ENCODE data around the gene PHKG2.
A peak's percentile ranks its signal among the peaks of the same experiment; 100 is the strongest.

Gene PHKG2

GRCh38 chr16:30758988-30759491 lies 10.8 kb downstream of the PHKG2 start:
- DNase-seq = peak in 1 of 2 donors; percentile 43

GRCh38 chr16:30760001-30760559 lies 11.9 kb downstream of the PHKG2 start:
- no peak for DNase-seq

GRCh38 chr16:30760577-30761426 lies 12.6 kb downstream of the PHKG2 start:
- no peak for DNase-seq

DNA sequence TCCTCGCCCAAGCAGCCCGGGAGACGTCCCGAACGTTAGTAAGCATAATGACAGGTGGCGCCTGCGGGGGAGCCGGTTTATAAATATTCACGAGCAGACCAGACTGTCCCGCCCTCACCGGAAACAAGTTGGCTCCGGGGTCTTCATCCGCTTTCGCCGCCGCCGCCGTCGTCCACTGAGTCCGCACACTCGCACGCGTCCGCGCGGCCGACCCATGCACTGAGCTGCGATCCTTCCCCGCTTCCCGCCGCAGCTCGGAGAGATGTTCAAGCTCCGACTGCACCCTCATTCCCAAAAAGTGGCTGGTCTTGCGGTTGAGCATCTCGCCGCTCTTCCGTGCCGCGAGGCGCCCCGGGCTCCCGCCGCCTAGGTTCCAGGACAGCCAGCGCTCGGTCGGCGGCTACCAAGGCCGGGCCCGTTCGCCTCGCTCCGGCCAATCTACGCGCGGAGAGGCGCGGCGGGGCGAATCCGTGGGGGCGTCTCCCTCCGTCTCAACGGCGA lies 13.3 kb downstream of the PHKG2 start:
- DNase-seq = peak; percentile 30 to 36

- DNase-seq = peak; percentile 93
These were observed 14.0 kb downstream of the PHKG2 start, which contains the start of the genes CFAP119 and RNF40 for GRCh38 chr16:30761928-30762902. CFAP119 (minus strand) TSS chr16:30762062; CDS start chr16:30761748, 314 bp downstream. RNF40 (plus strand) TSS chr16:30762322; CDS start chr16:30762546, 224 bp downstream.

GRCh38 chr16:30762991-30763725 lies 14.9 kb downstream of the PHKG2 start:
- no peak for DNase-seq

DNA sequence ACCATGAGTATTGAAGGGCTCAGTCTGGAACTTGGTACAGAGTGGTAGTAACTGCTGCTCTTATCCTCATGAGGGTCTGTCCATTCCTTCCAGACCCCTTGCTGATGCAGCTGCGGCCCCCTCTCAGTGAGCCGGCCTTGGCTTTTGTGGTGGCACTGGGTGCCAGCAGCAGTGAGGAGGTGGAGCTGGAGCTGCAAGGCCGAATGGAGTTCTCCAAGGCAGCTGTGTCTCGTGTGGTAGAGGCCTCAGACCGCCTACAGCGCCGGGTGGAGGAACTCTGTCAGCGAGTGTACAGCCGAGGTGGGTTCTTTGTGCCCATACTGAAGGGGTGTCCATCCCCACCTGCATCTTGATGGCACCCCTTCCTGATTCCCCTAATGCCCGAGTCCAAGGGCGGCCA lies 15.9 kb downstream of the PHKG2 start:
- no peak for DNase-seq

DNA sequence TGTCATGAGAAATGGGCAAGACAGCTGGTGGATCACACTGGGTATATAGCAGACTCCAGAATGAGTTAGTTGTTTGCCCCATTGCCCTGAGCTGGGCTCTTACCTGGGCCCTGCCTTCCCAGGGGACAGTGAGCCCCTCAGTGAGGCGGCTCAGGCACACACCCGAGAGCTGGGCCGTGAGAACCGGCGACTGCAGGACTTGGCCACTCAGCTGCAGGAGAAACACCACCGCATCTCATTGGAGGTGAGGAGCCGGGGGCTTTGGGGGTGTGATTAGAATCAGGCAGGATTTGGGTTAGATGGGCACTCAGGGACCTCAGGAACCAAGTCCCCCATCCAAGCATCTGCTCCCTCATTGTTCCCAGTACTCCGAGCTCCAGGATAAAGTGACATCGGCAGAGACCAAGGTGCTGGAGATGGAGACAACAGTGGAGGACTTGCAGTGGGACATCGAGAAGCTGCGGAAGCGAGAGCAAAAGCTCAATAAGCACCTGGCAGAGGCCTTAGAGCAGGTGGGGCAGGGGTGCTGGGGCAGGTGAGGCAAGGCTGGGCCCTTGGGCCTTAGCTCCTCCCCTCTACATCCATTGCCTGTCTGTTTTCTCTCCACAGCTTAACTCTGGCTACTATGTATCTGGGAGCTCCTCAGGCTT lies 16.7 kb downstream of the PHKG2 start:
- no peak for DNase-seq

DNA sequence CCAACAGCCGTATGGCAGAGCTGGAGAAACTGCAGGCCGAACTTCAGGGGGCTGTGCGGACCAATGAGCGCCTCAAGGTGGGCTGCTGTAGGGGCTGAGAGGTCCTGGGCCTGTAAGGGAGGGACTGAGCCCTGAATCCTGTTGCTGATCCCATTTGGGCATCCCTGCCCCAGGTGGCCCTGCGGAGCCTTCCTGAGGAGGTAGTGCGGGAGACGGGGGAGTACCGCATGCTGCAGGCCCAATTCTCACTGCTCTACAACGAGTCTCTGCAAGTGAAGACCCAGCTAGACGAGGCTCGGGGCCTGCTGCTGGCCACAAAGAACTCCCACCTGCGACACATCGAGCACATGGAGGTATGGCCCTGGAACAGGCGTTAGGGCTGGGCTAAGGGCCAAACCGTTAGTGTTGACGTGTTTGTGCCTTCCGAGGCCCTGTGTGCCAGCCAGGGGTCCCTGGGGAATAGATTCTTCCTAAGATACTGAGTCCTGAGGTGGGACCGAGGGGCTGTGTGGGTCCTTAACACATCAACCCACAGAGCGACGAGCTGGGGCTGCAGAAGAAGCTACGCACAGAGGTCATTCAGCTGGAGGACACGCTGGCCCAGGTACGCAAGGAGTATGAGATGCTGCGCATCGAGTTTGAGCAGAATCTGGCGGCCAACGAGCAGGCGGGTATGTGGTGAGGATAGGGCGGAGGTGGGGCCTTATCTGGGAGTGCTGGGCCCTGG lies 18.1 kb downstream of the PHKG2 start:
- DNase-seq = no peak

DNA sequence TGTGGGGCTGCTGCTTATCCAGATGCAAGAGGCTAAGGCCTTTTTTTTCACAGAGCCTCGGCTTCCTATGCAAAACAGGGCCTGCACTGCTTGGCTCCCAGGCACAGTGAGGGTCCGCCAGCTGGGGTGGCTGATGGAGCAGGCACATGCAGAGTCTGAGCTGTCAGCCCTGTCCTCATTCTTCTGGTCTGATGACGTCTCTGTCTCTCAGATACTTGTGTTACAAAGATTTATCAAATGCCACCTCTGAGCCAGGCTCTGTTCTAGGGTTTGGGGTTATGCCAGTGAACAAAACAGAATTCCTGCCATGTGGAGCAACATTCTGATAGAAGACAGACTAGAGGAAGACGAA lies 18.7 kb downstream of the PHKG2 start:
- DNase-seq = no peak

- DNase-seq = peak; percentile 57 to 61
These were observed 19.7 kb downstream of the PHKG2 start for GRCh38 chr16:30767767-30768465.

DNA sequence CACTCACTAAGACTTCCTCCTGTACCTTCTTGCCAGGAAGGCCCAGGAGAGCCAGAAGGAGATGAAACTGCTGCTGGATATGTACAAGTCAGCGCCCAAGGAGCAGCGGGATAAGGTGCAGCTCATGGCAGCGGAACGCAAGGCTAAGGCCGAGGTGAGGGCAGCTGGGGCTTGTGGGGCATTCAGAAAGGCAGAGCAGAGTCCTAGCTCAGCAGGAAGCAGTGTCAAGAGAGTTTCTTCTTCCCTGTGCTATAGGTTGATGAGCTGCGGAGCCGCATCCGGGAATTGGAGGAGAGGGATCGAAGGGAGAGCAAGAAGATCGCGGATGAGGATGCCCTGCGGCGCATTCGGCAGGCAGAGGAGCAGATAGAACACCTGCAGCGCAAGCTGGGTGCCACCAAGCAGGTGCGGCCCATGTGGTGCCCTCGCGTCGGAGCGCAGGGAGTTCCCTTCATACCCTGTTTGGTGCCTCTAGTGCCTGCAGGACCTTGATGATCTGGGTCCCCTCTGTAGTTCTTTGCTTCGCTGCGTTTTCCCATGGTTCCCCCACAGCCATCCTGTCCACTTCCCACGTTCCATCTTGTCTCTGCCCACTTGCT lies 20.5 kb downstream of the PHKG2 start:
- DNase-seq = no peak

- no peak for DNase-seq
These were observed 21.3 kb downstream of the PHKG2 start for GRCh38 chr16:30769379-30770089.

GRCh38 chr16:30771726-30772125 lies 23.5 kb downstream of the PHKG2 start:
- DNase-seq = no peak

GRCh38 chr16:30773826-30774225 lies 25.6 kb downstream of the PHKG2 start:
- DNase-seq = no peak

DNA sequence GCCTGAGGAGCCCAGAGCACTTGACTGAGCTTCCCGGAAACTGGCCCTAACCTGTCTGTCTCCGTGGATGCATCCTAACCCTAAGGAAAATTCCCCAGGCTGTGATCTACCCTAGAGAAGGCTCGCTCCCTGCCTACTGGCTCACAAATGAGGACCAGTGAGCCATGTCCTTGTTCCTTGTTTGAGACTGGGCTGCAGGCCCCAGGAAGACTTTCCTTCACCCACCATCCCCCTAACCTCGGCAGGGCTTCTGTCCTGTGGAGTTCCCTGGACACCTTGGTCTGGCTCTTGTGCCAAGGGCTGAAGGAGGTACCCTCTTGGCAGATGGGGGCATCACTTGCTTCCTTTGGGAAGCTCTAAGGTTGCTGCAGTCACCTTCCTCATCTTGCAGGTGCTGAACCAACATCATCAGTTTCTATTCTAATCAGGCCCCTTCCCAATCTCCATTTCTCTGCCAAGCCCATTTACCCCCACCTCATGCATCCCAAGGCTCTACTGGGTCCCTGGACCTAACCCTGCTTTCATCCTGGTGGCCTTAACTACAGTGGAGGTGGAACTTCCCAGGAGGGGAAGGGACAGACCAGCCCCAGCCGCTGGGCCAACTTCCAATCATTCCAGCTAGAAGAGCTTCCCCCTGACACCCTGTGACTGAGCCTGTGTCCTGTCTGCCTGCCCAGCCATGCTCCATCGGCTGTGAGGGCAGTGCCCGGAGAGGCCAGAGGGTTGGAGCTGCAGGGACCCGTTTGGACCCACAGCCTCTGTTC lies 26.3 kb downstream of the PHKG2 start:
- no peak for DNase-seq

- no peak for DNase-seq
These were observed 26.8 kb downstream of the PHKG2 start for GRCh38 chr16:30775131-30775391.

- peak; percentile 53 to 65 for DNase-seq
These were observed 27.4 kb downstream of the PHKG2 start for GRCh38 chr16:30775392-30776188.

Measured in CD4-positive, alpha-beta T cell treated with Interleukin-1 beta for 1 hour (primary cell).